GM21576 (cell line): ENCODE results near the gene ARHGEF12.

ENCODE experiments used
- ATAC-seq: cut with Tn5 transposase; IDR thresholded peaks from one replicate; pipeline ENCODE4 v1.9.1; 2021; ENCODE audit warnings: mild to moderate bottlenecking, moderate library complexity; ENCODE audit not compliant: unreplicated experiment

ARHGEF12 gene

DNA sequence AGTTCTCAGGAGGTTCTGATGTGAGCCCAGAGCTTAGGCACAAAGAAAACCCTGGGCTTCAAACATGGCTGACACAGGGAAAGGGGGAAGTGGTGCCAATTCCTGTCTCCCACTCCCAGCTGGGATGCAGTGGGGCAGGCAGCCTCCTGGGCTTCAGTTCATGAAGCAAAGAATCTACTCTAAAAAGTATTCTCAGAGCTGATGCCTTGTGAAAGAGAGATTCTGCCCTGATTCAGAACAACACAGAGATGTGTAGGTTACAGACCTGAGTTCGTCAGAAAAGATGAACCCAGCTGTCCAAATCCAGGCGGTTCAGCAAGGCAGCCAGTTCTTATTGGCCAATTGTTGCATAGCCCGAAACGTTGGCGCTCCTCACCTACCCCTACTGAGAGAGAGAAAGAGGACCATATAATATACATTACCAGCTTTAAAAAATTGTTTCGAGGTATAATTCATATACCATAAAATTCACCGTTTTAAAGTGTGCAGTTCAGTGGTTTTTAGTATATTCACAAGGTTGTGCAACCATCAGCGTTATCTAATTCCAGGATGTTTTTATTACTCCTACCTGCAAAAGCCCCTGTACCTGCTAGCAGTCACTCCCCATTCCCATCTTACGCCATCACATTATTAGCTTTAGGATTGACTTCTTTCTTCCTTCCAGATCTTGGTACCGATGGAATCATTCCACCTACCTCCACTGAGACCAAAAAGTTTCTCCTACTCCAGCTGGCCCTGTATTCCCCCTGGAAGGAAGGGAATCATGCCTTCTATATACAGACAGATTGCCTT is 18.3 kb upstream of the ARHGEF12 start:
- ATAC-seq, result no peak

DNA sequence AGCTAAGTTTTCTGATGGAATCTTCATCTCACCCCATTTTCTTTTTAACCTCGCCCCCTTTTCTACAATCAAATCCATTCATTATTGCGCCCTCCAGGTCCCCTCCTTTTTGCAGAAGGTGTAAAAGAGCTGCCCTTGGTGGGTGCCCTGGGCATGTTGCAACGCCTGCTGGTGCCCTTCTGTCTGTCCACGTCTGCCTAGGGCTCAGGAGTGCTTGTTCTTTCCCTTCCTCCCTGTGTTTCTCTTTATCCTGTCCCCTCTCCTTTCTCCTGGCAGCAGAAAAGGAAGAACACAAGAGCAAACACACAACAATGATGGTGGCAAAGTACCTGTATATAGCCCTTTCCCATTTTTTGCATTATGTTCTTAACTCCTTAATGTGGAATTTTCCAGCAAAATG is 17.3 kb upstream of the ARHGEF12 start:
- ATAC-seq, result no peak

DNA sequence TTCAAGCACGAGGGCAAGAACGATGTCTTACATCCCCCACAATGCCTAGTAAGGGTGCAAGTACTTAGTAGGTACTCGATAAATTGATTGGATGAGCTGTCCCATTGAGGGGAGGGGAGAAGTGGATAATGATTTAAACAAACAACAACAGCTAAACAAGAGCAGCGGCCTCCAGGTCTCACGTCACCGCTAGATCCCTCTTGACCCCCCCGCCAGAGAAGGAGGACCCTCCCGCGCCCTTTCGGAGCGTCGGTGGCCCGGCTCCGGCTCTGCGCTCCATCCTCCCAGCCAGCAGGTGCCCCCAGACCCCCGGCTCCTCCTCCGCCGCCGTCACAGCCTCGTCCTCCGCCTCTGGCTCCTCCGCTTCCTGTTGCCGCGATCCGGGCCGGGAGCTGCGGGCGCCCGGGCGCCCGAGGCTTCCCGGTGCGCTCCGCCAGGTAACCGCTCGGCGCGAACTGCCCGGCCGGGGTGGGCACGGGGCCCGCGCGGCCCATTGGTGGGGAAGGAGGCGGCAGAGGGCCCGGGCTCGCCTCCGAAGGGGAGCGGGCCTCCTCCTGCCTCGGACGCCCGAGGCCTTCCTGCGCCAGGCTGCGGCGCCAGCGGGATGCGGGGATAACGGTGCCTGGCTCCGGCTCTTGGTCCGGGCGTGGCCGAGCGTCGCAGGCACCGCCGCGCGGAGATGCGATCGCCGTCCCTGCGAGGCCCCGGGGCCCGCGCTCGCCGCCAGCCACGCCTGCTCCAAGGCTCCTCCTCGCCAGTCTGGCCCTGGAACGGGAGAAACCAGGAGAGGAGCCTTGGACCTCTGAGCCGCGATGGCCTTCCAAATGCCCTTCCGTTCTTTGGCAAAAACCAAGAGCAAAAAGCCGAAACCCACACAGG is 11.0 kb upstream of the ARHGEF12 start, which contains the start of gene TLCD5:
Gene TLCD5, plus strand, starts transcription at position 368 of the 879 bp plus-strand sequence. CDS start 2,143 bp downstream, outside the sequence.
- no peak for ATAC-seq

- ATAC-seq, result no peak
Measured at GRCh38 chr11:120326228-120326627, 10.0 kb upstream of the ARHGEF12 start.

- no peak for ATAC-seq
Measured at GRCh38 chr11:120326845-120327281, 9.3 kb upstream of the ARHGEF12 start.

- ATAC-seq, result no peak
Measured at GRCh38 chr11:120327311-120327710, 8.9 kb upstream of the ARHGEF12 start.

DNA sequence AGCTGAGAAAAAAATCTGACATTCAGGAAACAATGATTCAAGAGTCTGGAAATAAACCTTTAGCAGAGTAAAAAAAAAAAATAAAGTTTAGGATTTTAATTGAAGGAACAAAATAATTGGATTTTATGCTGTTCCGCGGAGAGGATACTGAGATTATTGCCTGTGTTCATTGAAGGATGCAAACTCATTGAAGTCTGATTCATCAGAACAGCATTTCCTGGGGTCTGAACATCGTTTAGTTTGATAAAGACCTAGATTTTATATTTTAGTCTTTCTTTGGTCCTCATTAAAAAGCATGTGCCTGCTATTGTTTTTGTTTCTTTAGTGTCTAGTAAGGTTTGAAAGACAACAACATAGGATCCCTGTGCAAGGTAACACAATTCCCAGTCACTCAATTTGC is 6.7 kb upstream of the ARHGEF12 start:
- no peak for ATAC-seq

DNA sequence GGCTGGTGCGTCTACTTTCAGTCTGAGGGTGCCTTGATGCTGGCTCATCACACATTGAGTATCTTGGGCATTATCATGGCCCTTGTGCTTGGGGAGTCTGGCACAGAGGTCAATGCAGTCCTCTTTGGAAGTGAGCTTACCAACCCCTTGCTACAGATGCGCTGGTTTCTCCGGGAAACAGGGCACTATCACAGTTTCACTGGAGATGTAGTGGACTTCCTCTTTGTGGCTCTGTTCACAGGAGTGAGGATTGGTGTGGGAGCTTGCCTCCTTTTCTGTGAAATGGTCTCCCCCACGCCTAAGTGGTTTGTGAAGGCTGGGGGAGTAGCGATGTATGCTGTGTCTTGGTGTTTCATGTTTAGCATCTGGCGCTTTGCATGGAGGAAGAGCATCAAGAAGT is 6.2 kb upstream of the ARHGEF12 start:
- no peak for ATAC-seq

DNA sequence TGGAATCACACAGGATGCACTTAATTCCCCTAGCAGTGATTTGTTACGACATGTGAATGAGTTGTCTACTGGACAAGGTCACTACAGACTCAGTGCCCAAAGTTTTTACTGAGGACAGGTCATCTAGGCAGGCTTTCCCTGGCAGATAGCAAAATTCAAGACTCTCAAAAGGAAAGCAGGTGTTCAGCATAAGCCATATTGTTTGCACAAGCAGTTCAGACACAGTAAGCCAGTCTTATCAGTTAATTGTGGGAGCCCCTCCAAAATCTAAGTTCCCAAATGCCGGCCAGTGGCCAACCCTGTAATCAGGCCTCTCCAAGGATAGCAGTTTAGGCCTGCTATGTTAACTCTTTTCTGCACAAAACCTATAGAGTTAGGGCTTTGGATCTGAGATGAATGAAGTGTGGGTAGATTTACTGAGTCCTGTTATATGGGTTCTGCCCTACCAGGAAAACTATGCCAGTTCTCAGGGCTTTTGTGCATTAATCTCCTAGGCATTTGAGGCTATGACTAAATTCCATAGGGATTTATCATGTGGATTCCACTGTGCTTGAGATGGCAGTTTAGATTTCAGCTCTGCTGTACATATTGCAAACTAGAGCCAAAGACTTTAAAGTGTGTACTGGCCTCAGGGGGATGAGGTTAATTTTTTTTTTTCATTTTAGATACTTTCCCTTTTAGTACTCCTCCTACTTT is 4.8 kb upstream of the ARHGEF12 start:
- ATAC-seq, result no peak

- ATAC-seq, result no peak
Measured at GRCh38 chr11:120332822-120333716, 3.1 kb upstream of the ARHGEF12 start.

DNA sequence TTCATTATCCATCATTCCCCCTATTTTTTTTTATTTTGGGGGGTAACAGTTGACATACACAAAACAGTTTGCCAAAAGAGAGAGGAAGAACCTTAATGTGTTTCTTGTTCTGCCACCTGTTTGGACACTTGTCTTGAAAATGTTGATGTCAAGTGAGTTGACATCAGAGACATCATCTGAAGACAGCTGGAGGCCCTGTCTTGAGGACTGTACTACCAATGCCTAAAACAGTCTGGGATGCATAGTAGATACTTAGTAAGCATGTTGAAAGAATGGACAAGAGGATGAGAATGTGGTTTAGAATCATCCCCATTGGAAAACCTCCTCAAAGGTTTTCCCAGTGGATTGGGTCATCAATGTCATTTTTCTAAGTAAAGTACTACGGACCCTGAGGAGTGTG is 2.4 kb upstream of the ARHGEF12 start:
- ATAC-seq, result no peak

GRCh38 chr11:120334332-120334731 is 1.9 kb upstream of the ARHGEF12 start:
- ATAC-seq, result no peak

DNA sequence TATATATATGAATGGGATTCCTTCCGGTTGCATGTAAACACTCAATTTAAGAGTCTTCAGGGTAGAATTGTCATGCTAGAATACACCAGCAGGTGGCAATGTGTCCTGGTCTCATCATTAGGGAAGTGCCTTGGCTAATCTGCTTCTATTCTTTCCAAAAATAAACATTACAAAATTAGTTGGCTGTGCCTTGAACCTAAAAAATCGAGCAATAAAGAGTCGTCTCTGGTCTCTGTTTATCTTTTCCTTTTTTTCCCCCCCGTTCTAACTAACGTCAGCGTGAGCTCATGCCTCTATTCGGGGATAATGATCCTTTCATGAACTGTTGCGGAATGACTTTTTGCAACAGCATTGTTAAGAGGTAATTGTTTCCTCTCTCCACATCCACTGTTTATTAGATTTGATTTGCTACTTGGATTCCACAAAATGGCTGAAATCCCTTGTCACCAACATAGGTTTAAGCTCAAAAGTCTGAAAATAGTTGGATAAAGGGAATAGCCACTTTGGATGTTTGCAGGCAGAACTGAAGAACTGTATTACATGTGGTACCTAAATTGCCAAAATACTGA is 1.2 kb upstream of the ARHGEF12 start:
- peak; percentile 30 for ATAC-seq

GRCh38 chr11:120335556-120335907 is 681 bp upstream of the ARHGEF12 start:
- ATAC-seq, result no peak

DNA sequence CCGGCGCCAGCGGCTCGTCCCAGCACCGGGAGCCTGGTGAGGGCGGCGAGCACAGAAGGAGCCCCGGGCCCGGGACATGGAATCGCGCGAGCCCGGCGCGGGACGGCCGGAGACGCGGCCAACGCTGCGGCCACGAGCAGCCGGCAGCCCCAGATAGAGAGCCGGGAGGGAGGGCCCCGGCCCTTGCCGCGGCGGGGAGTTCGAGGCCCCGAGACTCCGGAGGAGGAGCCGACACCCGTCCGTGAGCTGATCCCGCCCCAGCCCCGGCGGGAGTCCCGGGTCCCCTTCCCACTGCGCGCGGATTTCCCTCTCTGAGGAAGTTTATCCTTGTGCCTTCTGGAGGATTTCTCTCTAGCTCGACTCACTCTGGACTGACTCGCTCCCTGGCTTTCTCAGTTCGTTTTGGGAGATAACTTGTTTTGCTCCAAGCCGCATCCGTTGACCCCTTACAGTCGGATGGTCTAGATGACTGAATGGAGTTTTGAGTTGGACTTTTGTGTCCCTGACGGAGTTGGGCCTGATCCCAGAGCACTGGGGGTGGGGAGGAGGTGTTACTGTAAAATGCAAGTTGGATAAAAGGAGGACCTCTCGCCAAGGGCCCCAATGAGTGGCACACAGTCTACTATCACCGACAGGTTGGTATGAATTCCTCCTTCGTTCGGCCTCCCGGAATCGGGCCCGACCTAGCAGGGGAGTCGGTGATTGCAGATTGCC is 585 bp downstream of the ARHGEF12 start:
- ATAC-seq, result no peak

DNA sequence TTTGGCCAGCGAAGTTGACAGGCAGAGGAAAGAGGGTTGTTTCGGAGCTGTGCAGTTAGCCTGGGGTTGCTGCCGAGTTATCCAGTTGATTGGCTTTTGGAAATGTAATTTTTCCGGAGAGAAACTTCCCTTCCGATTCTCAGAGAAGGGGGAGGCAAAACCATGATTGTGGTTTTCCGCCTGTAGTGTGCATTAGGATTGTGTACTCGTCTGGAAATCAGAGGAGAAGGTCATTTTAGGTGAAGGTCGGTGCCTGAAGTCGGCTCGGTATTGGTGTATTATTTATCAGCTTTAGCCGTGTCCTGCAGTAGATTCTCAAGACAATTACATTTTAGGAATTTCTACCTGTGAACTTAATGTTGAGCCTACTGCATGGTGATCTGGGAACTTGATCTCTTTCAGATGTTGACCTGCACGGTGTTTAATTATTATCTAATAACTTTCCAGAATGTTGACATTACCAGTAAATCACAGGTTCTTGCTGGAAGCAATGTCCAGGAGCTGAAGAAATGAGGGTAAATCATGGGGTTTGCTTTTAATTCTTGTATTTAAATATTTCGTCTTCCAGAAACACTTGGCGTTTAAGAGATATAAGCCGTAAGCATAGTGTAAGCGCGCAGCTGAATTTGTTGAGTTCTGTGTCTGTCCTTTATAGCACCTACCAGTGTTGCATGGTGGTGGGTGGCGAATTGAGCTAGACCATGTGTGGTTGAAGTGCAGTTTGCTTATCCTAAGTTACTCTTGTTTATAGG is 1.3 kb downstream of the ARHGEF12 start:
- no peak for ATAC-seq

GRCh38 chr11:120338107-120338933 is 2.1 kb downstream of the ARHGEF12 start:
- ATAC-seq, result no peak

DNA sequence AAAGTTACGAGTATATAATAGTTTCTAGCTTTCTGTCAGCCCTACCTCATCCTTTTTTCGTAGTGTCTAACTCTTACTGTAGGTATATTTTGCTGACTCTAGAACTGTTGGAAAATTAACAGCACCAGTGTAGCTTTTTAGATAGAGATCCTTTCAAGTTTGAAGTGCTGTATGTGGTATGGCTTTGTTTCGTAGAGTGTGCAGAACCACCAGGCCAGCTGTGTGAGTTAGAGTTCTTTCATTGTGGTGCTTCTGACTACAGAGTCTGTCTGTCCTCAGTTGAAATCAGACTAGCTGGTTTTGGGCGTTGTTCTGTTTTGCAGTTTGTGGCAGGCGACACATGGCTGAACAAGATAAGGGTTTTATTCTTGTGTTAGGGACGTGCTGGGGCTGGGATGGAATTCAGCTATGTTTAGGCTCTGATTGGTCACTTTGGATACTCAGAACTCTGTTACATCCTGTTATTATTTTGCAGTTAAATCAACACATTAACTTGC is 3.2 kb downstream of the ARHGEF12 start:
- no peak for ATAC-seq
